GM19239 (cell line): Measurements from ENCODE around the gene TOP1.

Experiments used
- DNase-seq: peaks from one replicate; pipeline ENCODE4 v3.0.0; 2011; ENCODE audit warnings: low spot score; ENCODE audit not compliant: insufficient read length
- FAIRE-seq: peaks from 2 replicates; lab custom pipeline; 2011; peaks lifted over from hg19 to GRCh38; lab: Jason Lieb, UNC

TOP1 gene

DNA sequence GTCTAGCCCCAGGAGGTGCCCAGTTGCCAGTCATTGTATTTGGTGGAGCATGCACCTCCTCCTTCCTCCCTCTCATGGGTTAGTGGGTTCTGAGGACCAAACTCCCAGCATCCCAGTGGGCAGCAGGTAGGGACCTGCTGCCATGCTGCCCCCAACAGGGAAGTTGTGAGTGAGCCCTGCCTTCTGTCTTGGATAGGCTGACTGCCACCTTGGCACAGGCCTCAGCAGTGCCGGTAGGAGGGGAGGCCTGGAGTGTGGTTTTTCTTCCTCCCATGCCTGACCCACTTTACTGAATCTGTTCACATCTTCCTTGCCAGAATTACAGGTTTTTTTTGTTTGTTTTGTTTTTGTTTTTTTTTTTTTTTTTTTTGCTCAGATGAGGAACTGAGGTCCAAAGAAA lies 133.3 kb downstream of the TOP1 start:
- DNase-seq (no peak), FAIRE-seq (no peak)

DNA sequence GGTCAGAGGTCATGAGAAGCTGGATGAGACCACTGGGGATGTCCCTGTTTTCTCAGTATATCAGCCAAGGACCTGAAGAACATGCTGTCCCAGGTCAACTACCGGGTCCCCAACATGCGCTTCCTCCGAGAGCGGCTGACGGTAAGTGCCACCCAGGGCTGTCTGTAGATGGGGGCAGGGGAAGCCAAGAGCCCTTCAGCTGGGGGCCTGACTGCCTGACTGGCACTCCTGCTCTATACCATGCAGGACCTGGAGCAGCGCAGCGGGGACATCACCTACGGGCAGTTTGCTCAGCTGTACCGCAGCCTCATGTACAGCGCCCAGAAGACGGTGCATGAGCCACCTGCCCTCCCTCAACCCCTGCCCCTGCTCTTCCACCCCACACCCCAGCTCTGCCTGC lies 133.8 kb downstream of the TOP1 start:
- DNase-seq: no peak
- no peak for FAIRE-seq

DNA sequence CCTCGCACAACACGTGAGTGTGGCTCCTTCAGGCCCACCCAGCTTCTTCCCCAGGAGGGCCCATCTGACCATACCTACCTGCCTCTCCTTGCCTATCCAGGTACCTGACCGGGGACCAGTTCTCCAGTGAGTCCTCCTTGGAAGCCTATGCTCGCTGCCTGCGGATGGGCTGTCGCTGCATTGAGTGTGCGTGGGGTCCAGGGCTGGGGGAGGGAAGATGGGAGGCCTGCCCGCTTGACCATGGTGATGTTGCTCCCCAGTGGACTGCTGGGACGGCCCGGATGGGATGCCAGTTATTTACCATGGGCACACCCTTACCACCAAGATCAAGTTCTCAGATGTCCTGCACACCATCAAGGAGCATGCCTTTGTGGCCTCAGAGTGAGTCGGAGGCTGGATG lies 135.2 kb downstream of the TOP1 start:
- DNase-seq (no peak), FAIRE-seq (no peak)

DNA sequence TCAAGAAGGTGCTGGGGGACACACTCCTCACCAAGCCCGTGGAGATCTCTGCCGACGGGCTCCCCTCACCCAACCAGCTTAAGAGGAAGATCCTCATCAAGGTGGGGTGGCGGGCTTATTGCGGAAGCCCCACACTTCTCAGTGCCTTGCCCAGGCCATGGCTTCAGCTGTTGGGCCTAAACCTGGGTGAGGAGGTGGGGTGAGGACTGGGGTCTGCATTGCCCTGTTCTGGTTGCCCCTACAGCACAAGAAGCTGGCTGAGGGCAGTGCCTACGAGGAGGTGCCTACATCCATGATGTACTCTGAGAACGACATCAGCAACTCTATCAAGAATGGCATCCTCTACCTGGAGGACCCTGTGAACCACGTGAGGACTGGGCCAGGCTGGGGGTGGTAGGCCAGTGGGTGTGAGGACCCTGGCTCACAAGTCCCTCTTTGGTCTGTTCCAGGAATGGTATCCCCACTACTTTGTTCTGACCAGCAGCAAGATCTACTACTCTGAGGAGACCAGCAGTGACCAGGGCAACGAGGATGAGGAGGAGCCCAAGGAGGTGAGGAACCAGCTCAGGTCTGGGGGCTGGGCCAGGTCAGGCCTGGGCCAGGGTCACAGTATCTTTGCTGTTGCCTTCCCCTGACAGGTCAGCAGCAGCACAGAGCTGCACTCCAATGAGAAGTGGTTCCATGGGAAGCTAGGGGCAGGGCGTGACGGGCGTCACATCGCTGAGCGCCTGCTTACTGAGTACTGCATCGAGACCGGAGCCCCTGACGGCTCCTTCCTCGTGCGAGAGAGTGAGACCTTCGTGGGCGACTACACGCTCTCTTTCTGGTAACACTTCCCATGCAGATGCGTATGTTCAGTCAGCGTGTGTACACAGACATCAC lies 136.6 kb downstream of the TOP1 start:
- no peak for DNase-seq
- FAIRE-seq: no peak

DNA sequence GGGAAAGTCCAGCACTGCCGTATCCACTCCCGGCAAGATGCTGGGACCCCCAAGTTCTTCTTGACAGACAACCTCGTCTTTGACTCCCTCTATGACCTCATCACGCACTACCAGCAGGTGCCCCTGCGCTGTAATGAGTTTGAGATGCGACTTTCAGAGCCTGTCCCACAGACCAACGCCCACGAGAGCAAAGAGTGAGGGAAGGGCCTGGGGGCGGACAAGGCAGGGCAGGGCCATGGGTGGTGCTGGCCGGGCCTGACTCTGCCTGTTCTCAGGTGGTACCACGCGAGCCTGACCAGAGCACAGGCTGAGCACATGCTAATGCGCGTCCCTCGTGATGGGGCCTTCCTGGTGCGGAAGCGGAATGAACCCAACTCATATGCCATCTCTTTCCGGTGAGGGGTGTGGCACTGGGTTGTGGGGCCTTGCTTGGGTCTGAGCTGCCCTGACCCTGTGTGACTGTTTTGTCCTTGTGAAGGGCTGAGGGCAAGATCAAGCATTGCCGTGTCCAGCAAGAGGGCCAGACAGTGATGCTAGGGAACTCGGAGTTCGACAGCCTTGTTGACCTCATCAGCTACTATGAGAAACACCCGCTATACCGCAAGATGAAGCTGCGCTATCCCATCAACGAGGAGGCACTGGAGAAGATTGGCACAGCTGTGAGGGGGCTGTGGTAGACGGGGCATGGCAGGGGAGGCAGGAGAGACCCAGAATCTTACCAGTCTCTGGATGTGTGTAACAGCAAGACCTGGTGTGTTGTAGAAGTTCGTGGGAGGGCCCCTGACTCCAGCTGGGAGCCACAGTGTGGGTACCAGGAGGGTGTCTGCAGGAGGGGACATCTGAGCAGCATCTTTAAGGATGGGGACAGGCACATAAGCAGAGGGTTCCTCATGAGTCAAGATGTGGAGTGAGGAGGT lies 137.8 kb downstream of the TOP1 start:
- FAIRE-seq: no peak
- no peak for DNase-seq

DNA sequence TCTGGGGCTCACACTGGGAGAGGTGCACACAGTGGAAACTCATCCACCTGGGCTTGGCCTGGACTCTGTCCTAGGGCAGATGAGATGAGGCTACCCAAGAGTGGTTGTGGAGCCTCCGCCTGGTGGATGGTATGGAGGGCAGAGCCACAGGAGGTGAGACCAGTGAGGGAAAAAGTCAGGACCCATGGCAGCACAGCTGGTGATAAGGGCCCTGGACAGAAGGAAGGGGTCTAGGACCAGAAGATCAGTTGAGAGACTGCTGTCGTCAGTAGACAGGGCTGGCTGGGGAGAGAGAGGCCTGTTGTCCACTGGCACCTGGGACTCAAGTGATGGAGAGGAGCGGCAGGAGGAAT lies 138.5 kb downstream of the TOP1 start:
- FAIRE-seq: no peak
- no peak for DNase-seq

DNA sequence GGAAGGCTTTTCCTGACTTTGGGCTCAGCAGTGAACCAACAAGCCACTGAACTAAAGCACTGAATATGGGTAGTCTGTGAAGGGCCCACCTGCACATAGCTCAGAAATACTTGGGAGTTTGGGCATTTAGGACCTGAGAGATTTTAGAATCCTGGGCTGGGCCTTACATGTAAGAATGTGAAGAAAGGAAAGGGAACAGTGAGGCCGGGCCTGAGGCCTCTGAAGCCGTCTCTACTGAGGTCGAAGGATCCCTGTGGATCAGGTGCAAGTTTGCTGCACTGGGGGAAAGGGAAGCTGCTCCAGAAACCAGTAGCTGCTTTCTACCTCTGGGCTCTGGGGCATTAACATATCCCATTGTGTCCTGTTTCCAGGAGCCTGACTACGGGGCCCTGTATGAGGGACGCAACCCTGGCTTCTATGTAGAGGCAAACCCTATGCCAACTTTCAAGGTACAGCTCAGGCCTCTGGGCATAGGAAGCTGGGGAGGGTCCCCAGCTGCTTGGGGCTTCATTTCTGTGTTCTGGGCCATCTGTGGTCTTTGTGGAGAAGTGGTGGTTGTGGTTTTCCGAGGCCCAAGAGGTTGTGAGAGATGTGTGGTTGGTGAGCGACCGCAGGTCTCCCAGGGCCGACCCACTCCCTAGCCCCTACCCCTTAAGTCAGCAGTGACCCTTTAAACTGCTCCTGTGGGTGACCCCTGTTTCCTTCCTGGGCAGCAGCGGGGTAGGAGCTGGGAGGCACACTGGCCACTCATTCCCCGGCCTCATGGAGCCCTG lies 139.0 kb downstream of the TOP1 start:
- peak; percentile 65 for FAIRE-seq
- DNase-seq: peak; percentile 22

DNA sequence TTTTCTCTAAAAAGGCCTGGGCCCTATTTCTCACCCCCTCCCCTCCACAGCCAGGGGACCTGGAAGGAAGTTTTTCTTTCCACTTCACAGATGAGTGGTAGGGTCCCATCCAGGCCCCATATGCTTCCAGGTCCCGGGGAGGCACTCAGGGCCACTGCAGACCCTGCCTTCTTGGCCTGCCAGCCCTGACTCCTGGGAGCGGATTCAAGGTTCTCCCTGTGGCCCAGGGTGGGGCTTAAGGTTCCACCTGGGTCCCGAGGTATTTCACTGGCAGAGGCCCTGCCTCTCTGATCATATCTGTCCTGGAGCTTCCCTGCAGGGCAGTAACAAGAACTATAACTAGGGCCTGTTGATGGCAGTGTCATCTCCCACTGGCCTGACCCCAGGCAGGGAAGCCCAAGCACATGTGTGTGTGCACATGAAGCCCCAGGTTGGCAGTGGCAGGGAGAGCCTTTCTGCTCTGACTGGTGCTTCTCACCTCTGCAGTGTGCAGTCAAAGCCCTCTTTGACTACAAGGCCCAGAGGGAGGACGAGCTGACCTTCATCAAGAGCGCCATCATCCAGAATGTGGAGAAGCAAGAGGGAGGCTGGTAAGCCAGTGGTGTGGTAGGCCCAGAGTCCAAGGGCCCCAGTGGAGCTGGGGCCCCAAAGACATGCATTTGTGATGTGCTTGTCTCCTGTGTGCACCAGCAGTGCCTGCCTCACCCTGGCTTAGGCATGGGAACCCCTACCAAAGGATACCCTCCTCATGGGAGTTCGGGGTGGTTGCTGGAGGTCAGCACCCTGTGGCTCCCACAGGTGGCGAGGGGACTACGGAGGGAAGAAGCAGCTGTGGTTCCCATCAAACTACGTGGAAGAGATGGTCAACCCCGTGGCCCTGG lies 139.9 kb downstream of the TOP1 start:
- FAIRE-seq (no peak), DNase-seq (no peak)

DNA sequence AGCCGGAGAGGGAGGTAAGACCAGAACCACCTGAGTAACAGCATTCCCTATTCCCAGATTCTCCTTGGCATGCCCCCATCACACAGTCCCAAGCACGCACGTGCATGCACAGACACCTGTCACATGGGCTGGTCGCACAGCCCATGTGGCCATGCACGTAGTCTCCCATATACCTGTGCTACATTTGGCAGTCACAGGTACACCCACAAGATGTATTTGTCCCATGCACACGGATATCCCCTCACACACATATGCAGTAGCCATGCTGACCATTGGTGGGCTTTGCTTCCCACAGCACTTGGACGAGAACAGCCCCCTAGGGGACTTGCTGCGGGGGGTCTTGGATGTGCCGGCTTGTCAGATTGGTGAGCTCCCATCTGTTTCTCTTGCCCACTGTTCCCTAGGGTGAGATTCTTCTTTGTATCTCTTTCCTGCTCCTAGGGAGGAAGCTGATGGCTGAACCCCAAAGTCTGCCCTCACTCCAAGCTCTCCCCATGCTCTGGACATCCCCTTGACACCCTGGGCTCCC lies 140.6 kb downstream of the TOP1 start:
- DNase-seq (no peak), FAIRE-seq (no peak)

DNA sequence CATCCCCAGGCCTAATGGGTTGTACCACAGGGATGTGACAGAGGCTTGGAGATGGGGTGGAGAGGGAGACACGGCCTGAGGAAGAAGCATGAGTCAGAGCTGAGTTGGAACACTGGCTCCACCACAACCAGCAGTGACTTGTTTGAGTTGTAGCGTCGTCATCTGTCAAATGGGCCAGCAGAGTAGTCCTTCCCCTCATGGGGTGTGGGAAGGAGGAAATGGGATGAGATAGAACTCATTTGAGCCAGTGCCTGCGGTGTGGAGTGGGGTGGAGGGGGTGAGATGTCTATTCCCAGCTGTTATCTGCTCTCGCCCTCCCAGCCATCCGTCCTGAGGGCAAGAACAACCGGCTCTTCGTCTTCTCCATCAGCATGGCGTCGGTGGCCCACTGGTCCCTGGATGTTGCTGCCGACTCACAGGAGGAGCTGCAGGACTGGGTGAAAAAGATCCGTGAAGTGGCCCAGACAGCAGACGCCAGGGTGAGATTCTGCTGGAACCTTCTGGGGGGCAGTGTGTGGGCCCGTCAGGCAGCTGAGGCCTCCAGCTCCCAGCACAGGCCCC lies 141.2 kb downstream of the TOP1 start:
- FAIRE-seq (no peak), DNase-seq (no peak)

DNA sequence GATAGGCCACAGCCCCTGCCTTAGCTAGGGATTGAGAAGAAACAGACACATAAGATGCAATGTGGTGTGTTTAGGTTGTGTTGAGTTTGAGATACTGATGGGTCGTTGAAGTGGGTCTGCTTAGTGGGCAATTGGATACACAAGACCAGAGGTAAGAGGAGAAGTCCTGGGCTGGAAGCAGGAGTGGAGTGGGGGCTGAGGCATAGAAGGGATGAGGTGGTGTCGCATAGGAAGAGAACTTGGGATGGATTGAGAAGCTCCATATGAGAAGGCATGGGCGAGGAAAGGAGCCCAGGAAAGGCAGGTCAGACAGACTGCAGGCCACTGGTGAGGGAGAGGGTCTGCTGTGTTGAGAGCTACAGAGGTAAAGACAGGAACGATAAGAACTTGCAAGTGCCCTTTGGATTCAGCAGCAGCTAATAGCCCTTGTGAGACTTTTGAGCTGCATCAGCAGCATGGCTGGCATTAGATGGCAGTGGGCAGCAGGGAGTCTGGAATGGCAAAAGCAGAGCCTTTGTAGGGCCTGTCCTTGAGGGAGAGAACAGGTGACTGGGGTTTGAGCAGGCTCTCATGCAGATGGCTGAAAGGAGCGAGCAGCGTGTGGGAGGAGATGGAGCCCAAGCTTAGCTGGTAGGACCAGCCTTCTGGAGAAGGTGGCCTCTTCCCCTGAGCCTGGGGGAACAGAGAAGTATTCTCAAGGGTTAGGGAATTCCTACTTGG lies 141.9 kb downstream of the TOP1 start:
- DNase-seq (no peak), FAIRE-seq (no peak)

DNA sequence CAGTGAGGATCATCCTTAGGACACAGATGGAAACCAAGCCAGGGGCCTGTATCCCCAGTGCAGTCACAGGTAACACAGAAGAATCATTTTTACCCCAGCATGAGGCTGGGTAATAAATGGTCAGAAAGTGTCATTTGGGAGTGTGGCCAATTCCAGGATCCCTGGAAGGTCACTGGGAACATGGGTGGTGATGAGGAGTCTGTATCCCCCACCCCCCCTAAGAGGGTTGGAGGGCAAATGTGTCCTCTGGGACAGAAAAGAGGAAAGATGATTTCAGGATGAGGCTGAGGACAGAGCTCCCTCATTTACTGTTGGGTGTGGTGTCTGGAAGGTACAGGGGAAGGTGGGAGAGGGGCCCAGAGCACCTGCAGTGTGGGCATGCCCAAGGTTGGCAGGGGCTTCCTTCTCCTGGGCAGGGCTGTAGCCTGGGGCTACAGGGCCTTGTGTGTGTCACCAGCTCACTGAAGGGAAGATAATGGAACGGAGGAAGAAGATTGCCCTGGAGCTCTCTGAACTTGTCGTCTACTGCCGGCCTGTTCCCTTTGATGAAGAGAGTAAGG lies 143.2 kb downstream of the TOP1 start:
- no peak for FAIRE-seq

DNA sequence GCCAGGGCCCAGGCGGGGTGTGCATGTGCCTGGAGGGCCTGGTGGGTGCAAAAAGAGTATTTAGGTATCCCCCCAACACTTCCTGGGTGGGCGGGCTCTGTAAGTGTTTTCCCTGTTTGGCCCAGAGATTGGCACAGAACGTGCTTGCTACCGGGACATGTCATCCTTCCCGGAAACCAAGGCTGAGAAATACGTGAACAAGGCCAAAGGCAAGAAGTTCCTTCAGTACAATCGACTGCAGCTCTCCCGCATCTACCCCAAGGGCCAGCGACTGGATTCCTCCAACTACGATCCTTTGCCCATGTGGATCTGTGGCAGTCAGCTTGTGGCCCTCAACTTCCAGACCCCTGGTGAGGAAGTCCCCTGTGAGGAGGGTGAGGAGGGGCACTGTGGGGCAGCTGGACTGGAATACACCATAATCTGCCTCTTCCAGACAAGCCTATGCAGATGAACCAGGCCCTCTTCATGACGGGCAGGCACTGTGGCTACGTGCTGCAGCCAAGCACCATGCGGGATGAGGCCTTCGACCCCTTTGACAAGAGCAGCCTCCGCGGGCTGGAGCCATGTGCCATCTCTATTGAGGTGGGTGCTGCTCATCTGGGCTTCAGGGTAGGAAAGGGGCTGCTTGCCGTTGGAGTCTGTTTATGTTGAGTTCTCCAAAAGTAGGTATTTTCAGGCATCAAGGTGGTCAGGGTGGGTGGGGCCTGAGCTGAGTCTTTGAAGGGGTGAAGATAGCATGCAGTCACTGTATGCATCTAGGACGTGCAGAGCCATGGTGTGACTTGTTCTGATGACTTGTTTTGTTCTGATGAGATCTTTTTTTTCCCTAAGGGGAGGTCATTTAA lies 143.9 kb downstream of the TOP1 start:
- FAIRE-seq (no peak), DNase-seq (no peak)

More for the DNA sequence above, 143.2 kb downstream of the TOP1 start:
- DNase-seq: no peak

DNA sequence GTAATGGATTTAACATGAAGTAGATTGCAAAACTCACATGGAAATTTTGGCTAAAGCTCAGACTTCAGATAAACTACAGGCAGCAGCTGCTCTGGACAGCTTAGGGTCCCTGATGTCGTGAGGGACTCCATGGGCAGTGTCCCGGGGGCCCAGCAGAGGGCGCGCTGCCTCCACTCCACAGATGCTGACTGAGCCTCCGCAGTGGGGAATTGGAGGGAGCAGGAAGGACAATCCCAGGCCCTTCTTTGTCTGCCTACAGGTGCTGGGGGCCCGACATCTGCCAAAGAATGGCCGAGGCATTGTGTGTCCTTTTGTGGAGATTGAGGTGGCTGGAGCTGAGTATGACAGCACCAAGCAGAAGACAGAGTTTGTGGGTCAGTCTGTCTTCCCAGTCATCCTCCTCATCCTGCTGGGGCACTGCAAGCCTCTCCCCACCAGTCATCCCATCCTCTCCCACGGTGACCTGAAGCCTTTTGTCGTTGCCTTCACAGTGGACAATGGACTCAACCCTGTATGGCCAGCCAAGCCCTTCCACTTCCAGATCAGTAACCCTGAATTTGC lies 144.6 kb downstream of the TOP1 start:
- FAIRE-seq (peak; percentile 85), DNase-seq (peak; percentile 68)

DNA sequence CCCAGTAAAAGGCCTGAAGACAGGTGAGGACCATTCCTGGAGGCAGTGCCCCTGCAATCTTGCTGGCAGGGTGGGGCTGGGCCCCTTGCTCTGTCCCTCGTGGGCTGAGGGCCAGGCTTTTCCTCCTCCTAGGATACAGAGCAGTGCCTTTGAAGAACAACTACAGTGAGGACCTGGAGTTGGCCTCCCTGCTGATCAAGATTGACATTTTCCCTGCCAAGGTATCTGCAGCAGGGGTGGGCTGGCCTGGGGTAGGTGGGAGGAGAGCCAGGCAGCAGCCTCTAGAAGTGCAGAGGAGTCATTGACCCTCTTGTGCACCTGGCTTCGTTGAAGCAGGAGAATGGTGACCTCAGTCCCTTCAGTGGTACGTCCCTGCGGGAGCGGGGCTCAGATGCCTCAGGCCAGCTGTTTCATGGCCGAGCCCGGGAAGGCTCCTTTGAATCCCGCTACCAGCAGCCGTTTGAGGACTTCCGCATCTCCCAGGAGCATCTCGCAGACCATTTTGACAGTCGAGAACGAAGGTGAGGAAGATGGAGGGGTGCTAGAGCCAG lies 145.2 kb downstream of the TOP1 start:
- no peak for FAIRE-seq

More for the DNA sequence above, 145.2 kb downstream of the TOP1 start:
- DNase-seq: no peak
